Skeletal muscle cell (primary cell): ENCODE data around the gene CAMSAP3.

Experiments used
- DNase-seq: peaks from one replicate; pipeline ENCODE4 v3.0.0-alpha.2; 2010; ENCODE audit warnings: low read depth
- H3K4me3 ChIP-seq: 2 replicates; pipeline ENCODE4 v1.5.1; 2011; ENCODE audit warnings: low read depth, mild to moderate bottlenecking, control low read depth, low read length, moderate library complexity

CAMSAP3 gene

DNA sequence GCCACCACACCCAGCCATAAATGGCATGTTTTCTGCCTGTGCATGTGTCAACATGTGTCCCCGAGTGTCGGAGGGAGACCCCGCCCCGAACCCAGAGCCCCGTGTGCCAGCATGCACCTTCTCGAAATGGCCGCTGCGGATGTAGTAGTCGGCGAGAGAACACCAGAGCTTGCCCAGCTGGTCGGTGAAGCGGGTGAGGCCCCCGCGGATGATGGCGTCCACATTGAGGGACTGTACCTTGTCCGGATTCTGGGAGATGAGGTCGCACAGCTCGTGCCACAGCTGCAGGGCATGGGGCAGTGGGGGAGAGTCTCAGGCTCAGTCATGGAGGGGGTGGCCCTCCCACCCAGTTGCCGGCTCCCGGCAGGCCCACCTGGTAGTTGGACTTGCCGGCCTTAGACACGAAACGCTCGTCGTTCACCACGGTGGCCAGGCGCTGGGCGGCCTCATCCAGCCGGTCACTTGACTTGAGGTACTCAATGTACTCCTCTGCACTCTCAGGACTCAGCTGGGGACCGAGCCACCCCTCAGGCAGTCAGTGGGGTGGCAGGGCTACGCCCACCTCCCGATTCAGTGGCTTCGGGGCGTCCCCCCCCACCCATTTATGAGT, 30.2 kb downstream of the CAMSAP3 start:
- no peak for DNase-seq
- H3K4me3 ChIP-seq = no peak overlapping the region

DNA sequence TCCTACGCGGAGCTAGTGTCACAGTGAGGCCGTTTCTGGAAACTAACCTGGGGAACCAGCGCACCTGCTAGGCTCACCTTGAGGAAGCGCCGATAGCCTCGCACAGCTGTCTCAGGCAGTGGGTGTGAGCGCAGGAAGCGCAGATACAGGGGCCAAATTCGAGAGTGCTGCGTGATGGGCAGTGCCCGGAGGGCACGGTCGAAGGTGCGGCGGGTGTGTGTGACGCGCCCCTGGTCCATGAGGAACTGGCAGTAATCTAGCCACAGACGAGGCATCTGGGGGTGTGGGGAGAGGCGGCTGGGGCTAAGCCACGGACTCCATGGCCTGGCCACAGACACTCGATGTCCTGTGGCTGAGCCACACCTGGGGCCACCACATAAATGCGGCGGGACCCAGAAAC, 31.5 kb downstream of the CAMSAP3 start:
- no peak overlapping the region for H3K4me3 ChIP-seq
- no peak for DNase-seq

DNA sequence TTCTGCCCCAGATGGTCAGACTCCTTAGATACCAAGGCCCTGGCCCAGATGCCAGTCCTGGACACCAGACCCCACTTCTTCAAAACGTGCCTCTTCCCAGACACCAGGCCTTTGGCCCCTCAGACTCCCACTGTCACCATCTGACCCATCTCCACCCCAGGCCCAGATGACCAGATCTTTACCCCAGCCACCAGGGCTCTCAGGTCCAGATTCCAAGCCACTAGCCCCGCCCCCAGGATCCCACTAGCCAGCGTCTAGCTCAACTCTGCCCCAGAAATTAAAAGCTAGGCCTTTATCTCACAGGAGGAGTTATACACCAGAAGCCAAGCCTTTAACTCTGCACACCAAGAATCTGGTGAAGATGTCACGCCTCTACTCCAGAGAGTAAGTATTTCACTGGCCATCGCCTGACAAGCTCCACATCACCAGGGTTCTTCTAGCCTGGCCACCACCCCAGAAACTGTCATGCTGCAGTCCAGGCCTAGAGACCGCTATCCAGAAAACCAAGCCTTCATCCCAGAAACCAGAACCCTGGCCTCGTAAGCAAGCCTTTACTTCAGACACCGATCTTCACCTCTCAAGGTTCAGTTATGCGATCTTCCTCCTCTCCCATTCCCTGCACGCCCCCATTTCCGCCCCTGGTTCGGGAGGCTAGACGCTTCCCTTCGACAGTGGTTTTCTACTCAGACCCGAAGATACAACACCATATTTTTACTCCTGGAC, 33.1 kb downstream of the CAMSAP3 start:
- DNase-seq = no peak
- peak overlapping the region; percentile 77 for H3K4me3 ChIP-seq

DNA sequence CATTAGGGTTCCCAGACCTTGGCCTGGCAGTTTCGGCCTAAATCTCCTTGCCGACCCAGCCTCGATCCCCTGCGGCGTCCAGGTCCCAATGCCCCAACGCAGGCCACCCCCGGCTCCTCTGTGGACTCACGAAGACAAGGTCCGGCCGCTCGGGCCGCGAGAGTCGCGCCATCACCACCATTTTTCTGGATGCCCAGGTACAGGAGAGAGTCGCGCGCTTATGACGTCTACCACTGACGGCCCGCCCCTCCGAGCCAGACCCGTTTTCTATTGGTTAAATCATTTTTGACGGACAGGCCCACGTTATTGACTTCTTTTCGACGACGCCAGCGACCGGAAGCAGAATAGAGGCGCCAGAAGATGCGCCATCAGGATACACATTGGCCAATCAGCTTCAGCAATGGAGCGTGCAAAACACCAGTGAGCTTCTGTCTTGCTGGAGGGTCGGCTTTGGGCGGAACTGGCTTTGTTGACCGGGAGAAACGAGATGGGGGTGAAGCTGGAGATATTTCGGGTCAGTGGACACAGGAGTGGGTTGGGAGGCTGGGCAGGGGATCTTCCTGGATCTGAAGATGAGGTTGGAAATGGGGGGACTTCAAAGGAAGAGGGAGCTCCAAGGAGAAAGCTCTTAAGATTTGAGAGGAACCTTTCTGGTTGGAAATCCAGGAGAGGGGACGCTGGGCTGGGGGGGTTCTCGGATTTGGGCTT, 33.8 kb downstream of the CAMSAP3 start, which contains the start of the genes PET100 and XAB2:
PET100 (plus strand) TSS at position 447 of the 708 bp plus-strand sequence; CDS start at position 488, 41 bp downstream.
XAB2 (minus strand) TSS at position 199 of the 708 bp plus-strand sequence; CDS start at position 181, 18 bp downstream.
- H3K4me3 ChIP-seq = peak within 1 kb of the TSS; percentile 77
- peak; percentile 95 for DNase-seq

DNA sequence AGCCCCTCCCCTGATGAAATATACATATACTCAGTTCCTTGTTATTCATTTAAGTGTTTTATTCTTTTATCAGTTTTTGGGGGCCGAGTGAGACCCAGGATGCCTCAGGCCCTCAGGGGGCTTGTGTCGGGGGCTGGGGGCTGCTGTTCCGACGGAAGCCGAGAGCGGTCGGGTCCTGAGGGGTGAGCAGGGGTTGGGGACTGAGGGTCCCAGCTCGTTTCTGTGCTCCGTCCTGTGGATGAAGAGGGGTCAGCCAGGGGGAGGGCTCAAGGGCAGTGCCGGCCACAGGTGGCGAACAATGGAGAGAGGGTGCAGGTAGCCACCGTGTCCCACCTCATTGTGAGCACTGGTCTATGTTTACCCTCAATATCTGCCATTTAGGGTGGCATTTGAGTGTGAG, 35.9 kb downstream of the CAMSAP3 start:
- no peak for DNase-seq
- no peak overlapping the region for H3K4me3 ChIP-seq

DNA sequence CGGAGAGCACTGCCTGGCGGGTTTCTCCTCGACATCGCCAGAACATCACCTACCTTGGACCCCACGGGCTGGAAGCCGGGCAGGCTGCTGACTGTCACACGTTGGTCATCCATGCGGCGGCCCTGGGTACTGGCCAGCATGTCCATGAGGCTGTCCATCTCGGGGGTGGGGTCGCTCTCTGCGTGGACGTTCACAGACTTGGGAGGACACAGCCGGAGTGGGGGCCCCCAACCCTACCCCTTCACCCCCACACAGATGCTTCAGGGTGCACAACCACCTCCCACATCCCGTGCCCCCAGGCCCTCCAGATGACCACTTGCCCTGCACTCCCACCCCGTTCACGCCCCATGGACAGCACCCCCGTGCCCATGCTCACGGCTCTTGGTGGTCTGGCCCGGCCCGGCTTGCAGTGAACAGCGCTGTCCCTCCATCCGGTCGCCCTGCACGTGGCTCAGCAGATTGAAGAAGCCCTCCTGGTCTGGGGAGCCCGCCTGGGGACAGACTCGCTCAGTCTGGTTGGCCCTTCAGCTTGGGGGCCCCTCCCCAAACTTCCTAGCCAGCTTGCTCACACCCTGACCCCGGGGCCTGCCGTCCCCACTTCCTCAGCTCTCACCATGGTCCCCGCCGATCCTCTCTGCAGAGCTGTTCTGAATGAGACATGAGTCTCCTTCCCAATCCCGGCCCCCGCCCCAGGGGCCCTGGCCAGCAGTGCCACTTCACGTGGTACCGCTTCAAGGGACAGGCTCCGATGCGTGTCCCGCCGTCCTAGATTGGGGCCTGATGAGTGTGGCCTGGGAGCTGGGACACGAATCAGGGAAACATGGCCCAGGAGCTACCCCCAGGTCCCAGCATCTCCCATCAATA, 36.9 kb downstream of the CAMSAP3 start:
- no peak for DNase-seq
- no peak overlapping the region for H3K4me3 ChIP-seq

DNA sequence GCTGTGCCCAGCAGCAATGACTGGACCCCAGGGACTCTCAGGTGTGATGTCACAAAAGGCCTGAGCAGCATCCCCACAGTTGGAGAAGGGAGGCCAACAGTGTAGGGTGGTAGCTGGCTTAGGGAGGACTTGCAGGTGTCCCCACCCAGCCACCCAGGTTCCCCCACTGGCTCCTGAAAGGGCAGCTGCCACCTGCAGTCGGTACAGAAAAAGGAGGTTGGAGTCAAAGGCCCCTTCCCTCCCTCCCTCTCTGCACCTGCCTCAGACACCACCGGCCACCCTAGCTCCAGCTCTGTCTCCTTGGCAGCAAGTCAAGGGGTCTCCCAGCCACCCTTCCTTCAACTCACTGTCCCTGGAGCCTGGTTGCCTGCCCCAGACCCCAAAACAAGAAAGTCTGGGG, 38.0 kb downstream of the CAMSAP3 start, which contains the start of gene PCP2:
PCP2 (minus strand) TSS at position 22 of the 400 bp plus-strand sequence. CDS start 262 bp downstream, outside the sequence.
- no peak within 1 kb of the TSS for H3K4me3 ChIP-seq

DNA sequence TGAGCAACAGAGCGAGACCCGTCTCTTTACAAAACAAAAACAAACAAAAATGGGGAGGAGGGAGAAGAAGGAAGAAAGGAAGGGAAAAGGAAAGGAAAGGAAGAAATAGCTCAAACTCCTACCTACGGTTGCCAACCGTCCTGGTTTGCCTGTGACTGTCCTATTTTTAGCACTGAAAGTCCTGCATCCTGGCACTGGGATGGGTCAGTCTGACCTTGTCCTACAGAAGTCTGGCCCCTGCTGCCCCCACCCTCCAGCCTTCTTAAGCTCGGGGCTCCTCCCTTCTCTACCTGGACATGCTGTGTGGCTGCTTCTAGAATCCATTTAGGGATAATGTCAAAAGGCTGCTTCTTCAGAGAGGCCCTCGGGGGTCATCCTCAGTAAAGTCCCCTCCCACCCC, 40.0 kb downstream of the CAMSAP3 start:
- no peak for DNase-seq
- no peak overlapping the region for H3K4me3 ChIP-seq

More for the DNA sequence above, 38.0 kb downstream of the CAMSAP3 start, which contains the start of gene PCP2:
- DNase-seq = no peak

DNA sequence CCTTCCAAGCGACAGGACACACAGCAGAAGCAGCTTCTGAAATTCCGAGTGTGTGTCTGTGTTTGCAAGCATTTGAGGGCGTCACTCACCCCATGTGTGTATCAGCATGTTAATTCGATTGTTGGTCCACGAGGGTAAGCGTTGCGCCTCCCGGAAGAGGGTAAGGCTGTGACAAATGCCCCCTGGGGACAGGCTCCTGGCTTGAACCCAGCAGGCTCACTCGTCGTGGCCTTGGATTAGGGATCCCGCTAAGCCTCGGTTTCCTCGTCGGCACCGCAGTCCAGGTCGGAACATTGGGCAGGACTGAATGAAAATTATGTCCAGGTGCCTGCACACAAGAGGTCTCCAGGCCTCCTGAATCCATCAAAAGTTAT, 40.6 kb downstream of the CAMSAP3 start:
- no peak for DNase-seq
- H3K4me3 ChIP-seq = no peak overlapping the region

DNA sequence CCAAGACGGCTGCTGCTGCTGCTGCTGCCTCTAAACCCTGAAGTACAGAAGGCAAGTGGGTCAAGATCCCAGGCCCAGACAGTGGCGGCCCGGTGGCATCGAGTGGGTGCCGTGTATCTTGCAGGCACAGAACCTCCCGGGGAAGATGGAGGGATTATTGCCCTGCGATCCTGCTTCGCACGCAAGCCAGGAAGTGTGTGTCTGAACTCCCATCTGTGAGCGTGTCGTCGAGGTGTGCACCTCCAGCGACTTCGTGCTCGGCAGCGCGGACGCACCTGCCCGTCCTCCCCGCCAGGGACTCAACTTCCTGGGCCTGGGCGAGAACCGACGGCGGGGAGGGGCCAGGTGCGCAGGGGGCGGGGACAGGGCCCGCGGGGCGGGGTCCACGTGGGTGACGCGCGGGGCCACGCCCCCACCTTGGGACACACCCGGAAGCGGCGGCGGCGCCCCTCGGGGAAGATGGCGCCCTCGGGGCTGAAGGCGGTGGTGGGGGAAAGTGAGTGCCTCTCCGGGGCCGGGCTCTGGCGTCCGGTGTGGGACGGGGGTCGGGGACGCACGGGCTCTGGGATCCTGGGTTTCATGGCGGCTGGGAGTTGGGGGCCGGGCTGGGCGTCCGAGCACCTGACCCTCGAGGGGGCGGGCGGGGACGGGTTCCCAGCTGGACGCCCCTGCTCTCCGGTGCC, 41.2 kb downstream of the CAMSAP3 start, which contains the start of gene STXBP2:
STXBP2 (plus strand) TSS at position 420 of the 683 bp plus-strand sequence; CDS start at position 460, 40 bp downstream.
- peak within 1 kb of the TSS; percentile 25 for H3K4me3 ChIP-seq
- DNase-seq = no peak

DNA sequence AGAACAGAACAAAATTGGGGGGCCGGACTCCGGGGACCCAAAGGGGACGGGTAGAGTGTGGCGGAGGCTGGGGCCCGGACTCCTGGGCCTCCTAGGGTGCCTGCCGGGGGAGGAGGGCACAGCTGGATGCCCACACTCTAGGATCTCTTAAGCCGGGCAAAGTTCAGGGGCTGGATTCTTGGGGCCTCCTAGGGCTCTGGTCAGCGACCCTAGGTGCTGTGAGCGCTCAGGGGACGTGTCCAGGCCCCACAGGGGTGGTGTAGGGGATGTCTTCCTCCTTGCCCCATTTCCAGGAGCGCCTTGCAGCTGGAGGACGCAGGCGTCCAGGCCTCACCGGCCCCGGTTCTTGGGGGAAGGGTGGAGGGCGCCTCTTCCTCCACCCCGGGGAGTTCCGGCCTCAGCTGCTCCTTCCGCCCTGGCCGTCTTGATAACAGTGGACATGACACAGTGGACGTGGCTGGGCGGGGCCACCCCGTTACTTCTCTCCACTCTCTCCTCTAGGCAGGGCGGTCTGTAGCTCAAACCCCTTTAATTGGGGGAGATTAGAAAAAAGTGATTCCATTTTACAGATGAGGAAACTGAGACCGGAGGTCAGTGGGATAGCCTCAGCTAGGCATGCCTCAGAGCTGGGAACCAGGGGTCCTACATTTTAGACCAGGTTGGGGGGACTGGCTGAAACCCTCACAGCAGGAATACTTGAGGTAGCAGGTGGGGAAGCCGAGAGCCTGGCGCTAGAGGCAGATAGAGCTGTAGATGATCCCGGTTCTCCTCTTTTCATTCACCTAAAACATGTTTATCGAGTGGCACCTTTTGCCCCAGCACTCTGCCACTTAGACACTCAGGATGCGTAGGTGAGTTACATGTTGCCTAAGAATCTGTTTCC, 42.0 kb downstream of the CAMSAP3 start:
- no peak for DNase-seq
- peak overlapping the region; percentile 25 for H3K4me3 ChIP-seq

DNA sequence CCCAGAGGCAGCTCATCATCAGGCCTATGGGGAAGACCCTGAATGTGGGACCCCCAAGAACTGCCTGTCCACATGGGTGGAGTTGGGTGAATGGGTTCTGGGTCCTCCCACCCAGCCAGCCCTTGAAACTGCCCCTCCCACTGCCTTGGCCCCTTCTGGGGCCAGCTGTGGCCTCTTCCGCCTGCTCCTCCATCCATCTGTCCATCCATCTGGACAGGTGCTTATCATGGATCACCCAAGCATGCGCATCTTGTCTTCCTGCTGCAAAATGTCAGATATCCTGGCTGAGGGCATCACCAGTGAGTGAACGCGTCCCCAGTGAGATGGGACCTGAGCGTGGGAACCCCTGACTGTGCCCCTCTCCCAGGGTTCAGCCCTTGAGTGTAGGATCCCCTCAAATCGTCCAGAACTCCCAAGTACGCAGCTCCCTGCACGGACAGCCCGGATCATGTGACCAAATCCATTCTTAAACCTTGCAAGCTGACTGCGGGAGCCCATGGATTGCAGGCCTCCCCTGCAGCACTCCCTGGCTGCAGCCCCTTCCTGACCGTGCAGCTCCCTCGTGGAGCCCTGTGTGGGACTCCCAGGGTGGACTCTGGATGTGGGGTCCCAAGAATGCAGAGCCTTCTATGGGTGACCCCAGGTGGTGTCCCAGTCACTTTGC, 43.3 kb downstream of the CAMSAP3 start:
- no peak overlapping the region for H3K4me3 ChIP-seq
- no peak for DNase-seq

DNA sequence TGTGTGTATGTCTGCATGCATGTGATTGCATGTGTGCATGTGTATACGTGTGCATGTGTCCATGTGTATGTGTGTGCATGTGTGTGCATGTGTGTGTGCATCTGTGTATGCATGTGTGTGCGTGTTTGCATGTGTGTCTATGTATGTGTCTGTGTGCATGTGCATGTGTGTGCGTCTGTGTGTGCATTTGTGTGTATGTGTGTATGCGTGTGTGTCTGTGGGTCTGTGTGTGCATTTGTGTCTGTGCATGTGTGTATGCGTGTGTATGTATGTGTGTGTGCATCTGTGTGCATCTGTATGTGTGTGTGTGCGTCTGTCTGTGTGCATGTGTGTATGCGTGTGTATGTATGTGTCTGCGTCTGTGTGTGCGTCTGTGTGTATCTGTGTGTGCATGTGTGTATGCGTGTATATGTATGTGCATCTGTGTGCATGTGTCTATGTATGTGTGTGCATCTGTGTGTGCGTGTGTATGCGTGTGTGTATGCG, 44.2 kb downstream of the CAMSAP3 start:
- no peak overlapping the region for H3K4me3 ChIP-seq
- no peak for DNase-seq

DNA sequence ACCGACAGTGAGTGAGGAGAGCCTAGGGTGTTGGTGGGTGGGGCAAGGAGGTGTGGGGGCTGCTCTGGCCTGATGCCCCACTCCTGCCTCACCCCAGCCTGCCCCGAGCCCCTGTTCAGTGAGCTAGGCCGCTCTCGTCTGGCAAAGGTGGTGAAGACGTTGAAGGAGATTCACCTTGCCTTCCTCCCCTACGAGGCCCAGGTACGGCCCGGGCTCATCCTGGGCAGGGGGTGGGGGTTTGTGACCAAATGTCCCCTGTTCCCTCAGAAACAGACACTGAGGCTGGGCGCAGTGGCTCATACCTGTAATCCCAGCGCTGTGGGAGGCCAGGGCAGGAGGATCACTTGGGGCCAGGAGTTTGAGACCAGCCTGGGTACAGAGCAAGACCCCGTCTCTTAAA, 45.1 kb downstream of the CAMSAP3 start:
- H3K4me3 ChIP-seq = no peak overlapping the region

DNA sequence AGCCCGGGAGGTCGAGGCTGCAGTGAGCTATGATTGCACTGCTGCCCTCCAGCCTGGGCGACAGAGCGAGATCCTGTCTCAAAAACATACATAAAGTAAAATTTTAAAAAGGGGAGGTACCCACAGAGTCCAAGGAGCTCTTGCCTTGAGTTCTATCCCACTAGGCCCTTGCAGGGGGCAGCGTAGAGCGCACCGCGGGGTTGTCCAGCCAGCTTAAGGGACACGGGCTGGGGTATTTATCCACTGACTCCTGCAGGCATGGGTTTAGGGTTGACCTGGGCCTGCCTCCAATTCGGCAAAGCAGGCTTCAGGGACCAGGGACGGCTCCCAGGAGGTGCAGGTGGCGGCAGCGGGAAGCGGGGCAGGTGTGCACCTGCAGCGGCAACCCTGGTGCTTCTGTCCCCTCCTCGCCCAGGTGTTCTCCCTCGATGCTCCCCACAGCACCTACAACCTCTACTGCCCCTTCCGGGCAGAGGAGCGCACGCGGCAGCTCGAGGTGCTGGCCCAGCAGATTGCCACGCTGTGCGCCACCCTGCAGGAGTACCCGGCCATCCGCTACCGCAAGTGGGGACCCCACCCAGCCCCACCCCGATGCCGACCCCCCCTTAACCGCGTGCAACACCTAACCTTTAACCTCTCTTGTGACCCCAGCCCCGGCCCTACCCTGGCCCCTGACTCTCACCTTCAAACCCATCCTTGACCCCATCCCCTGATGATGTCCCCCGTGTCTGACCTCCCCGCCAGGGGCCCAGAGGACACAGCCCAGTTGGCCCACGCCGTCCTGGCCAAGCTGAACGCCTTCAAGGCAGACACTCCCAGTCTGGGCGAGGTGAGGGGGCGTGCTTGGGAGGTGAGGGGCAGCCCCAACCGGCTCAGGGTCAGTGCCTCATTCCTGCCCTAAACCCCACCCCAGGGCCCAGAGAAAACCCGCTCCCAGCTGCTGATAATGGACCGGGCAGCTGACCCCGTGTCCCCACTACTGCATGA, 45.9 kb downstream of the CAMSAP3 start:
- H3K4me3 ChIP-seq = no peak overlapping the region
- no peak for DNase-seq

More for the DNA sequence above, 45.1 kb downstream of the CAMSAP3 start:
- no peak for DNase-seq
